ENCODE results near the gene PGM5. TPM values are rescaled to one million over a fixed set of nuclear protein-coding genes. Genes with fewer than 3 reads are reported as not detected.

PGM5 gene
- total RNA-seq, 4 donors from 2014 or later = 573 to 742 (median 607) TPM

DNA sequence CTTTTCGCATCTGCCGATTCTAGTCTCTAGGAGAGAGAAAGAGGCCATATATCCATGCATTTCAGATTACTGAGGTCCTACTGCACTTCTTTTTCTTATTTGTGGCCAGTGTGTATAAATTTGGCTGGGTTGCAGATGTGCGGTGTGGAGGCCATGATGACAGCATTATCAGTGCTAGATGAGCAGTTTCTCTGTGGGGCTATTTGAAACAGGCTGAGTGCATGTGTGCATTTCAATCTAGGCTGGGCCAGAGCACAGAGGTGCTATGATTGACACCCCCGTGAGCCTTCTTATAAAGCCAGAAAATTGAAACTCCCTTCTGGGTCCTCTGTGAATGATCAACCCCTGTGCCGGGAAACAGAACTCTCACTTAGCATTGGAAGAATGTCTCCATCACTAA is 114.2 kb downstream of the PGM5 start:
- Histone ChIP-seq H3K27ac (replicated peaks in 1 of 4) (peak overlapping the region; percentile 66 to 81 (median 78)), H3K27me3 (no peaks in the 10 kb centered on the region), H3K36me3 (peaks cover 0 to 26% (median 4%) of the 10 kb centered on the region in 4 donors), H3K9me3 (no peaks in the 10 kb centered on the region), H3K4me1 (peaks cover 16 to 86% (median 70%) of the 10 kb centered on the region in 4 donors), H3K4me3 (no peak overlapping the region)
- WGBS = 93% methylated on average over 5 of the region's 5 CpGs
- TF ChIP-seq POLR2A (IDR thresholded peaks at IDR 0.05; ENCODE audit: low read depth) (no peak), EP300 (IDR thresholded peaks at IDR 0.05) (no peak), POLR2AphosphoS5 (IDR thresholded peaks at IDR 0.05) (no peak)
- TF ChIP-seq, protein P1, sequence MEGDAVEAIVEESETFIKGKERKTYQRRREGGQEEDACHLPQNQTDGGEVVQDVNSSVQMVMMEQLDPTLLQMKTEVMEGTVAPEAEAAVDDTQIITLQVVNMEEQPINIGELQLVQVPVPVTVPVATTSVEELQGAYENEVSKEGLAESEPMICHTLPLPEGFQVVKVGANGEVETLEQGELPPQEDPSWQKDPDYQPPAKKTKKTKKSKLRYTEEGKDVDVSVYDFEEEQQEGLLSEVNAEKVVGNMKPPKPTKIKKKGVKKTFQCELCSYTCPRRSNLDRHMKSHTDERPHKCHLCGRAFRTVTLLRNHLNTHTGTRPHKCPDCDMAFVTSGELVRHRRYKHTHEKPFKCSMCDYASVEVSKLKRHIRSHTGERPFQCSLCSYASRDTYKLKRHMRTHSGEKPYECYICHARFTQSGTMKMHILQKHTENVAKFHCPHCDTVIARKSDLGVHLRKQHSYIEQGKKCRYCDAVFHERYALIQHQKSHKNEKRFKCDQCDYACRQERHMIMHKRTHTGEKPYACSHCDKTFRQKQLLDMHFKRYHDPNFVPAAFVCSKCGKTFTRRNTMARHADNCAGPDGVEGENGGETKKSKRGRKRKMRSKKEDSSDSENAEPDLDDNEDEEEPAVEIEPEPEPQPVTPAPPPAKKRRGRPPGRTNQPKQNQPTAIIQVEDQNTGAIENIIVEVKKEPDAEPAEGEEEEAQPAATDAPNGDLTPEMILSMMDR (IDR thresholded peaks at IDR 0.05) = no peak
- DNase-seq (ENCODE audit: extremely low spot score) = no peak
- intact Hi-C loops (cut with DNase I) = no loop called here

DNA sequence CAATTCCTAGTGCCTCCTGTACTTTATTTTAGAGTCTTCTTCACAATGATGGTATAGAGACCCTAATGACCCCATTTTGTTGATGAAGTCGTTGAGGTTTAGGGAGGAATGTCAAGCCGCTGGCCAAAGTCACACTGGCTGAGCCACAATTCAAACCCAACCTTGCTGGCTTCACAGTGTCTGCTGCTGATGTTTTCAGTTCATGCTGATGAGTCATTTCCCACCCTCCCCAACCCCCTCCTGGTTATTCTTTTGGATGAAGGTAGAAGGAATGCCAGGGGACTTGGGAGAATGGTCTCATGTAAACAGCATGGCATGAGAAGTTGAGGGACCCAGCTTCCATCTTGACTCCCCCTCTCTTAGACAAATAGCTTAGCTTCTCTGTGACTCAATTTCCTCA is 115.7 kb downstream of the PGM5 start:
- peaks cover 31 to 89% (median 77%) of the 10 kb centered on the region in 4 donors for H3K4me1 ChIP-seq
- no peaks in the 10 kb centered on the region for H3K9me3 ChIP-seq
- H3K36me3 ChIP-seq = peaks cover 0 to 14% (median 0%) of the 10 kb centered on the region in 4 donors
- WGBS = 63% methylated on average over 2 of the region's 2 CpGs
- TF ChIP-seq, protein P1 (IDR thresholded peaks at IDR 0.05) = no peak
- TF ChIP-seq POLR2A (IDR thresholded peaks at IDR 0.05; ENCODE audit: low read depth) = no peak
- TF ChIP-seq EP300 (IDR thresholded peaks at IDR 0.05) = no peak
- no peak for TF ChIP-seq POLR2AphosphoS5 (IDR thresholded peaks at IDR 0.05)
- no peak overlapping the region for H3K4me3 ChIP-seq
- H3K27ac ChIP-seq (replicated peaks in 1 of 4) = peak overlapping the region; percentile 66 to 81 (median 78)
- no peaks in the 10 kb centered on the region for H3K27me3 ChIP-seq
- intact Hi-C loops (cut with DNase I) = no loop called here
- no peak for DNase-seq (ENCODE audit: extremely low spot score)

DNA sequence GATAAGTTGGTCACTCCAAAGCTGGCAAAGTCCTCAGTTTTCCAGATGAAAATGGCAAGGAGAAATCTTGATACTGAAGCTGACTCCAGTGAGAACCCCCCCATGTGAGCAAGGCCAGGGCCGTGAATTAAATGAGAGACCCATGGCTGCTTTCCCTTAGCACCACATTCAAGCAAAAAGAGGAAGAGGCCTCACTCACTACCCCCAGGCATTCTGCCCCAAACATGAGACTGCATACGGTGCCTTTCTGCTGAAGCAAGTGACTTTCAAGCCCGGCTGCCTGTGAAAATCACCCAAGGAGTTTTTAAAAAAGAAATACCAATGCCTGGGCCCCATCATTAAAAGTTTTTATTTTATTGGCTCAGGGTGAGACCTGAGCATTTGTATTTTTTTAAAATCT is 117.4 kb downstream of the PGM5 start:
- TF ChIP-seq POLR2A (IDR thresholded peaks at IDR 0.05; ENCODE audit: low read depth) (no peak), EP300 (IDR thresholded peaks at IDR 0.05) (no peak), POLR2AphosphoS5 (IDR thresholded peaks at IDR 0.05) (no peak)
- TF ChIP-seq, protein P1 (IDR thresholded peaks at IDR 0.05) = no peak
- Histone ChIP-seq H3K4me3 (no peak overlapping the region), H3K27ac (replicated peaks in 1 of 4) (peak overlapping the region; percentile 76 to 81 (median 80)), H3K4me1 (peaks cover 43 to 89% (median 82%) of the 10 kb centered on the region in 4 donors), H3K27me3 (no peaks in the 10 kb centered on the region), H3K36me3 (peaks cover 0 to 6% (median 0%) of the 10 kb centered on the region in 4 donors), H3K9me3 (no peaks in the 10 kb centered on the region)
- WGBS = 63% methylated on average over 3 of the region's 3 CpGs
- intact Hi-C loops (cut with DNase I) = no loop called here
- DNase-seq (ENCODE audit: extremely low spot score) = no peak

DNA sequence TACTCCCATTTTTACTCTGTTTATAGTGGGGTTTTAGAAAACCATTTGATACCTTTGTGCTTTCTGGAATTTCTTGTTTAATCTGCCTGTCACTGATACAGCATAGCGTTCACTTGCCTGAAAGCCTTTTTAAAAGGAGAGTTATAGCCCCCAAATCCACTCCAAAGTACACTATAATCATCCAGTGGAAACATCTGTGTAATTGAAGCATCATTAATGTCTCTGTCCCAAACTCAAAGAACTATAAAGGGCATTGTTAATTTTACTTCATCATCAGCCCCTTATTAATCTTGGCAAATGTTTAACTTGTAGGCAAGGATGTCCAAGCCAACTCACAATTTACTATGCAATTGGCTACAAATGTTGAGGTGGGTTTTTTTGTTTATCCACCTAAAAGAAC is 120.0 kb downstream of the PGM5 start:
- no peak for DNase-seq (ENCODE audit: extremely low spot score)
- H3K4me1 ChIP-seq = peaks cover 37 to 88% (median 80%) of the 10 kb centered on the region in 4 donors
- no peaks in the 10 kb centered on the region for H3K27me3 ChIP-seq
- intact Hi-C loops (cut with DNase I) = no loop called here
- TF ChIP-seq, protein P1 (IDR thresholded peaks at IDR 0.05) = no peak
- peak overlapping the region; percentile 76 to 81 (median 80) for H3K27ac ChIP-seq (replicated peaks in 1 of 4)
- 23% methylated on average over 1 of the region's 1 CpG for WGBS
- no peak overlapping the region for H3K4me3 ChIP-seq
- peaks cover 0 to 17% (median 11%) of the 10 kb centered on the region in 4 donors for H3K36me3 ChIP-seq
- H3K9me3 ChIP-seq = no peaks in the 10 kb centered on the region

DNA sequence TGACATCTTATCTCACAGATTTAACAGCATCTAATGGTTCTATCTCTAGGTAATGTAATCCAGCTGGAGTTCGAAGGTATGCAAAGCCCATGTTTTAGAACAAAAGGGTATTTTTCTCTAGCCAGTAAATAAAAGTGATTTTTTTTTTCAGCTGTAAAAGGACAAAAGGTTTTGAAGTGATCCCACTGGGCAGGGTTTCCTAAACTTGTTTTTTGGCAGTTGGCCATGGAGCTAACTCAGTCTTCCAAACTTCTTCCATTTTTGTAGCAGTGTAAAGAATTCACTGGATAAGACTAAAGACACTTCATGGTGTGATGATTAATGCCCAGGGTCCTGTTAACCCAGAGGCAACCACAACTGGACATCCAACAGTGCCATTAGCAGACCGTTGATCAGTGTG is 120.4 kb downstream of the PGM5 start:
- WGBS = 49% methylated on average over 2 of the region's 2 CpGs
- no peaks in the 10 kb centered on the region for H3K9me3 ChIP-seq
- H3K27ac ChIP-seq (replicated peaks in 1 of 4) = peak overlapping the region; percentile 76 to 81 (median 80)
- DNase-seq (ENCODE audit: extremely low spot score) = no peak
- H3K27me3 ChIP-seq = no peaks in the 10 kb centered on the region
- H3K4me1 ChIP-seq = peaks cover 40 to 88% (median 80%) of the 10 kb centered on the region in 4 donors
- H3K4me3 ChIP-seq = no peak overlapping the region
- peaks cover 0 to 17% (median 11%) of the 10 kb centered on the region in 4 donors for H3K36me3 ChIP-seq
- intact Hi-C loops (cut with DNase I) = no loop called here
- TF ChIP-seq EP300 (IDR thresholded peaks at IDR 0.05) = no peak
- TF ChIP-seq POLR2AphosphoS5 (IDR thresholded peaks at IDR 0.05) = no peak
- no peak for TF ChIP-seq POLR2A (IDR thresholded peaks at IDR 0.05; ENCODE audit: low read depth)
- TF ChIP-seq, protein P1 (IDR thresholded peaks at IDR 0.05) = no peak
